Neuronal stem cell (in vitro differentiated cells): ENCODE measurements around the gene MACROD2.

ENCODE experiments used
- DNase-seq: peaks from one replicate; pipeline ENCODE4 v3.0.0-alpha.2; 2013; ENCODE audit warnings: low spot score
- H2AFZ ChIP-seq: one replicate; pipeline ENCODE4 v1.6.1; 2013; ENCODE audit warnings: mild to moderate bottlenecking, low read length, inconsistent platforms
- H2AK5ac ChIP-seq: 2 replicates; pipeline ENCODE4 v1.6.1; 2013; ENCODE audit warnings: low read depth, mild to moderate bottlenecking, inconsistent platforms, low read length, moderate library complexity, mixed read lengths
- H2BK120ac ChIP-seq: 2 replicates; pipeline ENCODE4 v1.6.1; 2013; ENCODE audit warnings: low read depth, mild to moderate bottlenecking, inconsistent platforms, low read length, moderate library complexity, mixed read lengths
- H2BK12ac ChIP-seq: one replicate; pipeline ENCODE4 v1.6.1; 2013; ENCODE audit warnings: low read length, inconsistent platforms
- H2BK15ac ChIP-seq: 2 replicates; pipeline ENCODE4 v1.6.1; 2013; ENCODE audit warnings: mild to moderate bottlenecking, low read length, inconsistent platforms, mixed read lengths
- H2BK5ac ChIP-seq: one replicate; pipeline ENCODE4 v1.6.1; 2013; ENCODE audit warnings: inconsistent platforms, mild to moderate bottlenecking, low read length, moderate library complexity
- H3K14ac ChIP-seq: one replicate; pipeline ENCODE4 v1.6.1; 2013; ENCODE audit warnings: low read length, inconsistent platforms
- H3K18ac ChIP-seq: 2 replicates; pipeline ENCODE4 v1.6.1; 2013; ENCODE audit warnings: low read length, inconsistent platforms
- H3K23ac ChIP-seq: 2 replicates; pipeline ENCODE4 v1.6.1; 2013; ENCODE audit warnings: low read depth, mild to moderate bottlenecking, mixed read lengths, low read length, inconsistent platforms; ENCODE audit not compliant: poor library complexity
- H3K27ac ChIP-seq: replicated peaks from 3 replicates; pipeline ENCODE4 v1.5.1; 2013; ENCODE audit warnings: low read length, inconsistent platforms
- H3K27me3 ChIP-seq, 3 experiments: 2 replicates each; pipeline ENCODE4 v1.6.1; 2013; ENCODE audit warnings: low read length in 3 of 3, mild to moderate bottlenecking in 2 of 3, inconsistent platforms in 1 of 3, low read depth in 1 of 3, mixed read lengths in 1 of 3, moderate library complexity in 1 of 3; ENCODE audit not compliant: control insufficient read depth in 3 of 3, insufficient read depth in 3 of 3
- H3K36me3 ChIP-seq, 2 donors: replicated peaks in 1 of 2; 2 replicates each; pipeline ENCODE4 v1.6.1; 2013; ENCODE audit warnings: low read length in 2 of 2; ENCODE audit not compliant: control insufficient read depth in 2 of 2, insufficient read depth in 2 of 2
- H3K4ac ChIP-seq: 2 replicates; pipeline ENCODE4 v1.6.1; 2013; ENCODE audit warnings: inconsistent platforms, mild to moderate bottlenecking, low read length, moderate library complexity
- H3K4me1 ChIP-seq, 2 donors: 1 replicate in 1 of 2; 2 replicates in 1 of 2; pipeline ENCODE4 v1.6.1; 2013; ENCODE audit warnings: low read length in 2 of 2, low read depth in 1 of 2; ENCODE audit not compliant: control insufficient read depth in 2 of 2, insufficient read depth in 1 of 2
- H3K4me2 ChIP-seq: one replicate; pipeline ENCODE4 v1.6.1; 2013; ENCODE audit warnings: mild to moderate bottlenecking, low read length, inconsistent platforms; ENCODE audit not compliant: insufficient read depth, poor library complexity, severe bottlenecking
- H3K4me3 ChIP-seq, 2 donors: 2 replicates each; pipeline ENCODE4 v1.5.1; 2013; ENCODE audit warnings: low read length in 2 of 2, mild to moderate bottlenecking in 2 of 2, inconsistent platforms in 1 of 2, moderate library complexity in 1 of 2
- H3K79me1 ChIP-seq: one replicate; pipeline ENCODE4 v1.6.1; 2013; ENCODE audit warnings: low read depth, mild to moderate bottlenecking, inconsistent platforms, low read length, moderate library complexity
- H3K9ac ChIP-seq: one replicate; pipeline ENCODE4 v1.6.1; 2013; ENCODE audit warnings: mild to moderate bottlenecking, low read depth, low read length, inconsistent platforms; ENCODE audit not compliant: poor library complexity
- H3K9me3 ChIP-seq, 2 donors: replicated peaks in 1 of 2; 2 replicates each; pipeline versions ENCODE3 to v1.6.1; 2013; ENCODE audit warnings: low read length in 2 of 2, mild to moderate bottlenecking in 2 of 2, inconsistent platforms in 1 of 2, low read depth in 1 of 2, mixed read lengths in 1 of 2, moderate library complexity in 1 of 2; ENCODE audit not compliant: control insufficient read depth in 2 of 2, insufficient read depth in 1 of 2
- H4K8ac ChIP-seq: one replicate; pipeline ENCODE4 v1.6.1; 2013; ENCODE audit warnings: low read depth, mild to moderate bottlenecking, inconsistent platforms, low read length, moderate library complexity
- H4K91ac ChIP-seq: one replicate; pipeline ENCODE4 v1.6.1; 2013; ENCODE audit warnings: low read length, low read depth, mild to moderate bottlenecking, inconsistent platforms; ENCODE audit not compliant: poor library complexity
- WGBS, 2 donors: extraction: QIAGEN DNeasy Blood & Tissue Kit; methylation state at CpG; one replicate each; pipeline ENCODE4 v1.1.7; 2013; ENCODE audit warnings: missing lambda C conversion rate in 2 of 2, mixed read lengths in 1 of 2; ENCODE audit not compliant: insufficient read length in 2 of 2, insufficient replicate concordance in 1 of 2; ENCODE audit errors: extremely low coverage in 2 of 2; 5-methylcytosine and 5-hydroxymethylcytosine counted together

MACROD2 gene

GRCh38 chr20:15716256-15716655, 1720.9 kb downstream of the MACROD2 start:
- no peak overlapping the region for H3K18ac ChIP-seq
- peaks cover 0 to 1% of the 10 kb centered on the region in 2 donors for H3K9me3 ChIP-seq
- H3K9ac ChIP-seq = no peak overlapping the region
- H2BK5ac ChIP-seq = no peak overlapping the region
- DNase-seq = no peak
- no peak overlapping the region for H3K14ac ChIP-seq
- H4K91ac ChIP-seq = no peak overlapping the region
- H3K4me1 ChIP-seq = no peaks in the 10 kb centered on the region
- peak overlapping the region; percentile 10 for H3K27ac ChIP-seq
- H3K36me3 ChIP-seq = no peaks in the 10 kb centered on the region
- no peak overlapping the region for H3K4ac ChIP-seq
- no peak overlapping the region for H4K8ac ChIP-seq
- H2BK12ac ChIP-seq = no peak overlapping the region
- no peak overlapping the region for H2AK5ac ChIP-seq
- no peak overlapping the region for H2BK15ac ChIP-seq
- H3K79me1 ChIP-seq = no peaks in the 10 kb centered on the region
- no peak overlapping the region for H3K4me3 ChIP-seq
- WGBS, 2 donors = no CpG with 5 or more reads among the region's 5 CpGs
- H3K23ac ChIP-seq = no peak overlapping the region
- no peaks in the 10 kb centered on the region for H3K27me3 ChIP-seq
- H2AFZ ChIP-seq = peak overlapping the region; percentile 25
- H2BK120ac ChIP-seq = no peak overlapping the region
- no peak overlapping the region for H3K4me2 ChIP-seq

GRCh38 chr20:15726416-15726815, 1731.1 kb downstream of the MACROD2 start:
- Histone ChIP-seq H2AK5ac (no peak overlapping the region), H3K27me3 (no peaks in the 10 kb centered on the region), H3K4me2 (no peak overlapping the region), H4K91ac (no peak overlapping the region), H3K9me3 (peaks cover 0 to 14% of the 10 kb centered on the region in 2 donors), H3K23ac (no peak overlapping the region), H3K36me3 (no peaks in the 10 kb centered on the region), H3K14ac (no peak overlapping the region), H2BK15ac (no peak overlapping the region), H4K8ac (no peak overlapping the region), H2BK12ac (no peak overlapping the region), H3K4me1 (no peaks in the 10 kb centered on the region), H3K4ac (no peak overlapping the region), H2AFZ (no peak overlapping the region), H2BK5ac (no peak overlapping the region), H2BK120ac (no peak overlapping the region), H3K9ac (no peak overlapping the region), H3K4me3 (no peak overlapping the region), H3K79me1 (no peaks in the 10 kb centered on the region), H3K27ac (no peak overlapping the region), H3K18ac (no peak overlapping the region)
- DNase-seq = no peak
- no CpG with 5 or more reads among the region's 1 CpG for WGBS, 2 donors

- Histone ChIP-seq H3K27me3 (no peaks in the 10 kb centered on the region), H2BK120ac (no peak overlapping the region), H2AK5ac (no peak overlapping the region), H3K4me3 (no peak overlapping the region), H3K23ac (no peak overlapping the region), H3K4ac (no peak overlapping the region), H3K27ac (no peak overlapping the region), H2AFZ (no peak overlapping the region), H3K4me2 (no peak overlapping the region), H2BK15ac (no peak overlapping the region), H3K9me3 (peaks cover 4 to 10% of the 10 kb centered on the region in 2 donors), H4K91ac (no peak overlapping the region), H3K9ac (no peak overlapping the region), H3K36me3 (no peaks in the 10 kb centered on the region), H4K8ac (no peak overlapping the region), H3K14ac (no peak overlapping the region), H2BK12ac (no peak overlapping the region), H2BK5ac (no peak overlapping the region), H3K79me1 (no peaks in the 10 kb centered on the region), H3K4me1 (no peaks in the 10 kb centered on the region), H3K18ac (no peak overlapping the region)
- no peak for DNase-seq
- WGBS, 2 donors = no CpG with 5 or more reads among the region's 4 CpGs
Observed at GRCh38 chr20:15734052-15734451, 1738.7 kb downstream of the MACROD2 start.

GRCh38 chr20:15739035-15739434, 1743.7 kb downstream of the MACROD2 start:
- Histone ChIP-seq H2BK15ac (no peak overlapping the region), H4K8ac (no peak overlapping the region), H3K4me1 (no peaks in the 10 kb centered on the region), H3K27me3 (no peaks in the 10 kb centered on the region), H3K9ac (no peak overlapping the region), H3K9me3 (no peaks in the 10 kb centered on the region), H2AK5ac (no peak overlapping the region), H3K4me3 (no peak overlapping the region), H3K18ac (no peak overlapping the region), H2BK120ac (no peak overlapping the region), H3K14ac (no peak overlapping the region), H4K91ac (no peak overlapping the region), H2BK5ac (no peak overlapping the region), H2AFZ (no peak overlapping the region), H3K27ac (no peak overlapping the region), H2BK12ac (no peak overlapping the region), H3K4ac (no peak overlapping the region), H3K79me1 (no peaks in the 10 kb centered on the region), H3K4me2 (no peak overlapping the region), H3K23ac (no peak overlapping the region), H3K36me3 (no peaks in the 10 kb centered on the region)
- no peak for DNase-seq
- WGBS, 2 donors = no CpG with 5 or more reads among the region's 2 CpGs
